A549 (cell line): ENCODE data around the gene REC8. TPM values are rescaled to one million over a fixed set of nuclear protein-coding genes. Genes with fewer than 3 reads are reported as not detected.

Source experiments
- ATAC-seq, 2 experiments: fragments of 200-7000 bp in 1 of 2; fragments of >200 bp in 1 of 2; cut with Nextera tagmentation in 1 of 2; cut with Tn5 transposase in 1 of 2; 3 replicates each; pipeline versions ENCODE4 v1.8.0 to v1.9.1; 2018 to 2020; ENCODE audit warnings: mild to moderate bottlenecking in 1 of 2, moderate library complexity in 1 of 2
- CTCF ChIA-PET: fragments of 300-600 bp; sonication (Branson Sonifier 250); formaldehyde crosslinking; extraction: SDS; loops from one replicate; lab custom pipeline; 2021; ENCODE audit warnings: antibody characterized with exemption, inconsistent platforms; lab: Yijun Ruan, JAX
- POLR2A ChIA-PET: fragments of 350-600 bp; formaldehyde crosslinking; extraction: SDS; loops from one replicate; lab custom pipeline; 2021; ENCODE audit warnings: antibody characterized with exemption, inconsistent platforms; lab: Yijun Ruan, JAX
- DNase-seq, 2 experiments: peaks; one replicate each; pipeline versions ENCODE4 v3.0.0 to v3.0.0-alpha.2; 2011 to 2016; ENCODE audit warnings: low read depth in 1 of 2, low spot score in 1 of 2
- FAIRE-seq: peaks from 2 replicates; lab custom pipeline; 2011; peaks lifted over from hg19 to GRCh38; lab: Jason Lieb, UNC
- H3K27ac ChIP-seq, 2 experiments: fragments of >200 bp; sonication (Bioruptor Twin); formaldehyde crosslinking; 3 replicates each; pipeline ENCODE4 v1.5.1; 2016 to 2017
- H3K4me1 ChIP-seq: fragments of >200 bp; sonication (Bioruptor Twin); formaldehyde crosslinking; 3 replicates; pipeline ENCODE4 v1.6.1; 2016
- H3K4me2 ChIP-seq: fragments of >200 bp; sonication (Bioruptor Twin); formaldehyde crosslinking; 3 replicates; pipeline ENCODE4 v1.6.1; 2016
- H3K4me3 ChIP-seq: fragments of >200 bp; sonication (Bioruptor Twin); formaldehyde crosslinking; 3 replicates; pipeline ENCODE4 v1.5.1; 2016
- H3K9me3 ChIP-seq: fragments of >200 bp; sonication (Bioruptor Twin); formaldehyde crosslinking; 3 replicates; pipeline ENCODE4 v1.6.1; 2016
- BCL3 ChIP-seq: fragments of >200 bp; sonication (Bioruptor Twin); formaldehyde crosslinking; IDR thresholded peaks from 3 replicates; pipeline ENCODE4 v1.6.1; 2016
- BHLHE40 ChIP-seq: IDR thresholded peaks from 2 replicates; pipeline ENCODE4 v1.6.1; 2012; ENCODE audit warnings: low read depth, low read length, inconsistent platforms
- CEBPB ChIP-seq, 2 experiments: fragments of >200 bp in 1 of 2; sonication (Bioruptor Twin) in 1 of 2; formaldehyde crosslinking in 1 of 2; IDR thresholded peaks; 2 replicates each; pipeline ENCODE4 v1.6.1; 2012 to 2016
- CTCF ChIP-seq: fragments of >200 bp; sonication (Bioruptor Twin); formaldehyde crosslinking; IDR thresholded peaks from 3 replicates; pipeline ENCODE4 v1.5.1; 2016
- EHF ChIP-seq: fragments of 250-450 bp; sonication (Bioruptor Pico); IDR thresholded peaks from 2 replicates; pipeline ENCODE4 v1.5.0; 2020; ENCODE audit warnings: mild to moderate bottlenecking
- EHMT2 ChIP-seq: fragments of 200-600 bp; sonication (generic); IDR thresholded peaks from 2 replicates; pipeline ENCODE4 v1.6.1; 2016; ENCODE audit warnings: antibody characterized with exemption, low read depth, mild to moderate bottlenecking, moderate library complexity
- ESRRA ChIP-seq: fragments of 150-350 bp; IDR thresholded peaks from 2 replicates; pipeline ENCODE4 v1.6.1; 2014; ENCODE audit warnings: mild to moderate bottlenecking, low read length, borderline replicate concordance
- FOSB ChIP-seq: fragments of 250-450 bp; sonication (Bioruptor Pico); IDR thresholded peaks from 2 replicates; pipeline ENCODE4 v1.5.0; 2020; ENCODE audit warnings: mild to moderate bottlenecking, moderate library complexity
- GATA3 ChIP-seq: IDR thresholded peaks from 2 replicates; pipeline ENCODE4 v1.6.1; 2012; ENCODE audit warnings: borderline replicate concordance
- HEYL ChIP-seq: fragments of 250-450 bp; sonication (Bioruptor Pico); IDR thresholded peaks from 2 replicates; pipeline ENCODE4 v1.8.0; 2021; ENCODE audit warnings: mild to moderate bottlenecking, moderate library complexity
- HOXB5 ChIP-seq: fragments of 250-450 bp; sonication (Bioruptor Pico); IDR thresholded peaks from 2 replicates; pipeline ENCODE4 v1.5.0; 2020; ENCODE audit warnings: mild to moderate bottlenecking, moderate library complexity
- JUN ChIP-seq, 2 experiments: fragments of >200 bp; sonication (Bioruptor Twin); formaldehyde crosslinking; IDR thresholded peaks; 2 replicates in 1 of 2; 3 replicates in 1 of 2; pipeline ENCODE4 v1.6.1; 2016 to 2017
- KDM1A ChIP-seq: fragments of 200-600 bp; sonication (generic); IDR thresholded peaks from 2 replicates; pipeline ENCODE4 v1.6.1; 2016; ENCODE audit warnings: low read depth, mild to moderate bottlenecking
- MAFK ChIP-seq: fragments of 450-650 bp; IDR thresholded peaks from 2 replicates; pipeline ENCODE4 v1.6.1; 2014; ENCODE audit not compliant: partially characterized antibody
- MAX ChIP-seq: IDR thresholded peaks from 2 replicates; pipeline ENCODE4 v1.6.1; 2012
- NFE2L2 ChIP-seq: fragments of 150-350 bp; conservative IDR thresholded peaks from 2 replicates; pipeline ENCODE4 v1.6.1; 2014; ENCODE audit warnings: low read length
- PBX3 ChIP-seq: IDR thresholded peaks from 2 replicates; pipeline ENCODE4 v1.6.1; 2012
- RCOR1 ChIP-seq: fragments of 150-350 bp; IDR thresholded peaks from 2 replicates; pipeline ENCODE4 v1.6.1; 2014; ENCODE audit warnings: antibody characterized with exemption, low read length, low read depth
- RFX5 ChIP-seq: fragments of 450-650 bp; IDR thresholded peaks from 2 replicates; pipeline ENCODE4 v1.7.1; 2014; ENCODE audit warnings: antibody characterized with exemption, mild to moderate bottlenecking, moderate library complexity
- TFCP2L1 ChIP-seq: fragments of 250-450 bp; sonication (Bioruptor Pico); IDR thresholded peaks from 2 replicates; pipeline ENCODE4 v1.5.0; 2021; ENCODE audit warnings: mild to moderate bottlenecking
- WGBS: methylation state at CpG from one replicate; pipeline ENCODE4 v1.1.6; 2017; ENCODE audit errors: missing lambda C conversion rate; 5-methylcytosine and 5-hydroxymethylcytosine counted together
- polyA plus RNA-seq, 4 experiments: library from polyadenylated mRNA; depleted of rRNA in 3 of 4; stranded (reverse); fragments of >200 nt; fragmentation: RNase III in 1 of 4; extraction: RNeasy Plus Mini Kit Qiagen cat#74134 plus additional on column Dnase treatment in 1 of 4; gene quantifications; 2 replicates in 3 of 4; 3 replicates in 1 of 4; pipeline ENCODE4 v1.2.3, GENCODE V29; 2011 to 2017
- small RNA-seq, 6 experiments: library from RNA; depleted of rRNA; stranded (forward); fragments of <200 nt; gene quantifications; one replicate each; pipeline ENCODE3, GENCODE V24; 2012

The REC8 gene
- polyA plus RNA-seq, 2 of the 4 experiments (the other 2 are of a cell fraction): 1.9 to 4.2 TPM

- TF ChIP-seq TFCP2L1 (CRISPR knock-in tag) (no peak), GATA3 (no peak), RFX5 (no peak), FOSB (no peak), CEBPB (IDR thresholded peaks at IDR 0.05) (no peak)
- TF ChIP-seq, all 56 proteins: peak for 0
These were observed 52.8 kb downstream of the REC8 start (continued) for GRCh38 chr14:24224618-24225071.

- ChIA-PET CTCF (interaction anchor here (1.0 to 1.4 kb wide), 3 partner anchors 10 to 16 kb away, joined by 3 to 6 read pairs (median 3); partner anchors contain the start of genes MDP1 and TINF2), POLR2A (no interaction called here)
- no peak for FAIRE-seq
- H3K27ac ChIP-seq: no peak overlapping the region
- DNase-seq: no peak
- ATAC-seq: no peak
- no peak overlapping the region for H3K4me3 ChIP-seq
- WGBS: 95% methylated on average over 1 of the region's 1 CpG
- H3K4me1 ChIP-seq: peaks cover 14% of the 10 kb centered on the region
- no peak for TF ChIP-seq KDM1A
- TF ChIP-seq MAFK: peak; percentile 93
- H3K4me2 ChIP-seq: no peak overlapping the region
- no peaks in the 10 kb centered on the region for H3K9me3 ChIP-seq
These were observed 54.6 kb downstream of the REC8 start for GRCh38 chr14:24226473-24226872.

- H3K27ac ChIP-seq: no peak overlapping the region
- DNase-seq (no peak), ATAC-seq (no peak), FAIRE-seq (no peak)
- H3K9me3 ChIP-seq: no peaks in the 10 kb centered on the region
- POLR2A ChIA-PET: no interaction called here
- H3K4me2 ChIP-seq: no peak overlapping the region
- H3K4me3 ChIP-seq: no peak overlapping the region
- CTCF ChIA-PET: interaction anchor here (1.0 to 2.5 kb wide), 4 partner anchors 13 to 79 kb away, joined by 3 to 14 read pairs (median 4); partner anchors contain the start of genes CIDEB, MDP1 and TINF2
- H3K4me1 ChIP-seq: peaks cover 21% of the 10 kb centered on the region
- TF ChIP-seq CTCF: no peak
- TF ChIP-seq RCOR1: no peak
- no peak for TF ChIP-seq BCL3
- TF ChIP-seq EHMT2: no peak
- TF ChIP-seq BHLHE40: no peak
- TF ChIP-seq PBX3: no peak
- no peak for TF ChIP-seq JUN (IDR thresholded peaks at IDR 0.05)
- no peak for TF ChIP-seq MAX
- no peak for TF ChIP-seq HOXB5 (CRISPR knock-in tag)
- no peak for TF ChIP-seq ESRRA
- TF ChIP-seq NFE2L2: no peak
- no peak for TF ChIP-seq HEYL (CRISPR knock-in tag)
- no peak for TF ChIP-seq EHF (CRISPR knock-in tag)
- WGBS: 73% methylated on average over 1 of the region's 1 CpG
These were observed 57.0 kb downstream of the REC8 start for GRCh38 chr14:24228902-24229301.

Small RNA genes within 50 kb of the gene (small RNA-seq; reads per million reads assigned to genes)
- gene AL136295.4 (0 to 0.08 (median 0) reads per million in 6 experiments), gene CHMP4A (0 to 0.77 (median 0) reads per million in 6 experiments), gene IPO4 (0 to 5.4 (median 0.60) reads per million in 6 experiments), gene IRF9 (0 to 0.08 (median 0) reads per million in 6 experiments), gene MDP1 (0 to 7.3 (median 0) reads per million in 6 experiments), gene RNA5SP383 (0 to 2.4 (median 1.2) reads per million in 6 experiments)

Other genes starting within 250 kb of the REC8 start
Only the 30 nearest of the 32 such genes appear.
- gene DHRS4L2, start 183.2 kb upstream of the REC8 start, polyA plus RNA-seq (2011; rRNA removed): 18.8 and 23.4 TPM in 2 replicates
- 25.6 to 28.1 TPM (median 27.0 TPM) in 3 replicates for gene DHRS4L2, start 183.2 kb upstream of the REC8 start, polyA plus RNA-seq (2017; fragmentation: RNase III; extraction: RNeasy Plus Mini Kit Qiagen cat#74134 plus additional on column Dnase treatment)
- gene CARMIL3, start 120.1 kb upstream of the REC8 start, polyA plus RNA-seq (2011; rRNA removed): 0.45 and 0.79 TPM in 2 replicates
- gene CARMIL3, start 120.1 kb upstream of the REC8 start, polyA plus RNA-seq (2017; fragmentation: RNase III; extraction: RNeasy Plus Mini Kit Qiagen cat#74134 plus additional on column Dnase treatment): 0.60 to 0.98 TPM (median 0.94 TPM) in 3 replicates
- gene CPNE6, start 100.5 kb upstream of the REC8 start, polyA plus RNA-seq (2011; rRNA removed): not detected in 2 replicates
- gene CPNE6, start 100.5 kb upstream of the REC8 start, polyA plus RNA-seq (2017; fragmentation: RNase III; extraction: RNeasy Plus Mini Kit Qiagen cat#74134 plus additional on column Dnase treatment): not detected in 3 replicates
- 52.1 and 60.2 TPM in 2 replicates for gene PCK2, start 77.8 kb upstream of the REC8 start, polyA plus RNA-seq (2011; rRNA removed)
- gene PCK2, start 77.8 kb upstream of the REC8 start, polyA plus RNA-seq (2017; fragmentation: RNase III; extraction: RNeasy Plus Mini Kit Qiagen cat#74134 plus additional on column Dnase treatment): 16.9 to 20.7 TPM (median 18.8 TPM) in 3 replicates
- 27.9 and 30.2 TPM in 2 replicates for gene DCAF11, start 57.3 kb upstream of the REC8 start, polyA plus RNA-seq (2011; rRNA removed)
- gene DCAF11, start 57.3 kb upstream of the REC8 start, polyA plus RNA-seq (2017; fragmentation: RNase III; extraction: RNeasy Plus Mini Kit Qiagen cat#74134 plus additional on column Dnase treatment): 22.2 to 31.4 TPM (median 30.7 TPM) in 3 replicates
- 0.86 and 0.97 TPM in 2 replicates for gene NRL, start 57.1 kb upstream of the REC8 start, polyA plus RNA-seq (2011; rRNA removed)
- gene NRL, start 57.1 kb upstream of the REC8 start, polyA plus RNA-seq (2017; fragmentation: RNase III; extraction: RNeasy Plus Mini Kit Qiagen cat#74134 plus additional on column Dnase treatment): 0.84 to 0.93 TPM (median 0.88 TPM) in 3 replicates
- 0.06 TPM in 1 of 2 replicates, not detected in the other for gene FITM1, start 41.4 kb upstream of the REC8 start, polyA plus RNA-seq (2011; rRNA removed)
- 0.36 TPM in 1 of 3 replicates, not detected in the others for gene FITM1, start 41.4 kb upstream of the REC8 start, polyA plus RNA-seq (2017; fragmentation: RNase III; extraction: RNeasy Plus Mini Kit Qiagen cat#74134 plus additional on column Dnase treatment)
- 77.3 and 83.6 TPM in 2 replicates for gene PSME1, start 35.9 kb upstream of the REC8 start, polyA plus RNA-seq (2011; rRNA removed)
- gene PSME1, start 35.9 kb upstream of the REC8 start, polyA plus RNA-seq (2017; fragmentation: RNase III; extraction: RNeasy Plus Mini Kit Qiagen cat#74134 plus additional on column Dnase treatment): 124 to 139 TPM (median 134 TPM) in 3 replicates
- 20.7 and 21.5 TPM in 2 replicates for gene EMC9, start 30.5 kb upstream of the REC8 start, polyA plus RNA-seq (2011; rRNA removed)
- 46.5 to 51.7 TPM (median 48.5 TPM) in 3 replicates for gene EMC9, start 30.5 kb upstream of the REC8 start, polyA plus RNA-seq (2017; fragmentation: RNase III; extraction: RNeasy Plus Mini Kit Qiagen cat#74134 plus additional on column Dnase treatment)
- gene PSME2, start 25.5 kb upstream of the REC8 start, polyA plus RNA-seq (2011; rRNA removed): 137 and 168 TPM in 2 replicates
- gene PSME2, start 25.5 kb upstream of the REC8 start, polyA plus RNA-seq (2017; fragmentation: RNase III; extraction: RNeasy Plus Mini Kit Qiagen cat#74134 plus additional on column Dnase treatment): 144 to 193 TPM (median 161 TPM) in 3 replicates
- 5.7 and 19.1 TPM in 2 replicates for gene RNF31, start 24.6 kb upstream of the REC8 start, polyA plus RNA-seq (2011; rRNA removed)
- 20.2 to 25.3 TPM (median 20.8 TPM) in 3 replicates for gene RNF31, start 24.6 kb upstream of the REC8 start, polyA plus RNA-seq (2017; fragmentation: RNase III; extraction: RNeasy Plus Mini Kit Qiagen cat#74134 plus additional on column Dnase treatment)
- gene IRF9, start 10.8 kb upstream of the REC8 start, polyA plus RNA-seq (2011; rRNA removed): 23.1 and 30.2 TPM in 2 replicates
- gene IRF9, start 10.8 kb upstream of the REC8 start, polyA plus RNA-seq (2017; fragmentation: RNase III; extraction: RNeasy Plus Mini Kit Qiagen cat#74134 plus additional on column Dnase treatment): 14.4 to 24.2 TPM (median 19.0 TPM) in 3 replicates
- gene IPO4, start 16.7 kb downstream of the REC8 start, polyA plus RNA-seq (2011; rRNA removed): 37.1 and 45.3 TPM in 2 replicates
- gene IPO4, start 16.7 kb downstream of the REC8 start, polyA plus RNA-seq (2017; fragmentation: RNase III; extraction: RNeasy Plus Mini Kit Qiagen cat#74134 plus additional on column Dnase treatment): 86.1 to 95.8 TPM (median 91.7 TPM) in 3 replicates
- 48.0 and 74.9 TPM in 2 replicates for gene TM9SF1, start 23.4 kb downstream of the REC8 start, polyA plus RNA-seq (2011; rRNA removed)
- gene TM9SF1, start 23.4 kb downstream of the REC8 start, polyA plus RNA-seq (2017; fragmentation: RNase III; extraction: RNeasy Plus Mini Kit Qiagen cat#74134 plus additional on column Dnase treatment): 51.5 to 62.2 TPM (median 60.1 TPM) in 3 replicates
- gene TSSK4, start 33.6 kb downstream of the REC8 start, polyA plus RNA-seq (2011; rRNA removed): 0.09 TPM in 1 of 2 replicates, not detected in the other
- gene TSSK4, start 33.6 kb downstream of the REC8 start, polyA plus RNA-seq (2017; fragmentation: RNase III; extraction: RNeasy Plus Mini Kit Qiagen cat#74134 plus additional on column Dnase treatment): 0.13 TPM in 1 of 3 replicates, not detected in the others
- gene CHMP4A, start 41.4 kb downstream of the REC8 start, polyA plus RNA-seq (2011; rRNA removed): 74.9 and 102 TPM in 2 replicates
- gene CHMP4A, start 41.4 kb downstream of the REC8 start, polyA plus RNA-seq (2017; fragmentation: RNase III; extraction: RNeasy Plus Mini Kit Qiagen cat#74134 plus additional on column Dnase treatment): 112 to 124 TPM (median 117 TPM) in 3 replicates
- gene MDP1, start 44.0 kb downstream of the REC8 start, polyA plus RNA-seq (2011; rRNA removed): 31.8 and 38.6 TPM in 2 replicates
- 21.0 to 21.6 TPM (median 21.4 TPM) in 3 replicates for gene MDP1, start 44.0 kb downstream of the REC8 start, polyA plus RNA-seq (2017; fragmentation: RNase III; extraction: RNeasy Plus Mini Kit Qiagen cat#74134 plus additional on column Dnase treatment)
- 381 and 433 TPM in 2 replicates for gene NEDD8, start 60.3 kb downstream of the REC8 start, polyA plus RNA-seq (2011; rRNA removed)
- gene NEDD8, start 60.3 kb downstream of the REC8 start, polyA plus RNA-seq (2017; fragmentation: RNase III; extraction: RNeasy Plus Mini Kit Qiagen cat#74134 plus additional on column Dnase treatment): 561 to 594 TPM (median 589 TPM) in 3 replicates
- gene GMPR2, start 60.8 kb downstream of the REC8 start, polyA plus RNA-seq (2011; rRNA removed): 91.7 and 108 TPM in 2 replicates
- gene GMPR2, start 60.8 kb downstream of the REC8 start, polyA plus RNA-seq (2017; fragmentation: RNase III; extraction: RNeasy Plus Mini Kit Qiagen cat#74134 plus additional on column Dnase treatment): 64.8 to 71.2 TPM (median 70.0 TPM) in 3 replicates
- gene TINF2, start 70.5 kb downstream of the REC8 start, polyA plus RNA-seq (2011; rRNA removed): 51.3 and 73.0 TPM in 2 replicates
- 33.1 to 44.5 TPM (median 38.5 TPM) in 3 replicates for gene TINF2, start 70.5 kb downstream of the REC8 start, polyA plus RNA-seq (2017; fragmentation: RNase III; extraction: RNeasy Plus Mini Kit Qiagen cat#74134 plus additional on column Dnase treatment)
- 0.61 and 1.7 TPM in 2 replicates for gene TGM1, start 91.1 kb downstream of the REC8 start, polyA plus RNA-seq (2011; rRNA removed)
- gene TGM1, start 91.1 kb downstream of the REC8 start, polyA plus RNA-seq (2017; fragmentation: RNase III; extraction: RNeasy Plus Mini Kit Qiagen cat#74134 plus additional on column Dnase treatment): 1.3 to 1.8 TPM (median 1.4 TPM) in 3 replicates
- 18.6 and 22.4 TPM in 2 replicates for gene RABGGTA, start 99.5 kb downstream of the REC8 start, polyA plus RNA-seq (2011; rRNA removed)
- gene RABGGTA, start 99.5 kb downstream of the REC8 start, polyA plus RNA-seq (2017; fragmentation: RNase III; extraction: RNeasy Plus Mini Kit Qiagen cat#74134 plus additional on column Dnase treatment): 17.2 to 23.1 TPM (median 21.9 TPM) in 3 replicates
- gene DHRS1, start 127.7 kb downstream of the REC8 start, polyA plus RNA-seq (2011; rRNA removed): 17.4 and 17.9 TPM in 2 replicates
- 13.8 to 15.2 TPM (median 15.1 TPM) in 3 replicates for gene DHRS1, start 127.7 kb downstream of the REC8 start, polyA plus RNA-seq (2017; fragmentation: RNase III; extraction: RNeasy Plus Mini Kit Qiagen cat#74134 plus additional on column Dnase treatment)
- gene NOP9, start 127.8 kb downstream of the REC8 start, polyA plus RNA-seq (2011; rRNA removed): 16.5 and 23.6 TPM in 2 replicates
- 23.0 to 24.5 TPM (median 24.2 TPM) in 3 replicates for gene NOP9, start 127.8 kb downstream of the REC8 start, polyA plus RNA-seq (2017; fragmentation: RNase III; extraction: RNeasy Plus Mini Kit Qiagen cat#74134 plus additional on column Dnase treatment)
- gene CIDEB, start 135.9 kb downstream of the REC8 start, polyA plus RNA-seq (2011; rRNA removed): 0.31 and 0.32 TPM in 2 replicates
- 0.33 to 0.99 TPM (median 0.79 TPM) in 3 replicates for gene CIDEB, start 135.9 kb downstream of the REC8 start, polyA plus RNA-seq (2017; fragmentation: RNase III; extraction: RNeasy Plus Mini Kit Qiagen cat#74134 plus additional on column Dnase treatment)
- 5.8 and 7.6 TPM in 2 replicates for gene LTB4R2, start 138.1 kb downstream of the REC8 start, polyA plus RNA-seq (2011; rRNA removed)
- gene LTB4R2, start 138.1 kb downstream of the REC8 start, polyA plus RNA-seq (2017; fragmentation: RNase III; extraction: RNeasy Plus Mini Kit Qiagen cat#74134 plus additional on column Dnase treatment): 8.4 to 9.9 TPM (median 8.6 TPM) in 3 replicates
- 10.2 and 13.2 TPM in 2 replicates for gene LTB4R, start 139.4 kb downstream of the REC8 start, polyA plus RNA-seq (2011; rRNA removed)
- 8.3 to 9.4 TPM (median 8.3 TPM) in 3 replicates for gene LTB4R, start 139.4 kb downstream of the REC8 start, polyA plus RNA-seq (2017; fragmentation: RNase III; extraction: RNeasy Plus Mini Kit Qiagen cat#74134 plus additional on column Dnase treatment)
- not detected in 2 replicates for gene ADCY4, start 163.0 kb downstream of the REC8 start, polyA plus RNA-seq (2011; rRNA removed)
- not detected in 3 replicates for gene ADCY4, start 163.0 kb downstream of the REC8 start, polyA plus RNA-seq (2017; fragmentation: RNase III; extraction: RNeasy Plus Mini Kit Qiagen cat#74134 plus additional on column Dnase treatment)
- gene RIPK3, start 167.9 kb downstream of the REC8 start, polyA plus RNA-seq (2011; rRNA removed): not detected in 2 replicates
- not detected in 3 replicates for gene RIPK3, start 167.9 kb downstream of the REC8 start, polyA plus RNA-seq (2017; fragmentation: RNase III; extraction: RNeasy Plus Mini Kit Qiagen cat#74134 plus additional on column Dnase treatment)
- gene NFATC4, start 196.1 kb downstream of the REC8 start, polyA plus RNA-seq (2011; rRNA removed): 0.32 and 0.62 TPM in 2 replicates
- gene NFATC4, start 196.1 kb downstream of the REC8 start, polyA plus RNA-seq (2017; fragmentation: RNase III; extraction: RNeasy Plus Mini Kit Qiagen cat#74134 plus additional on column Dnase treatment): 0.04 to 0.25 TPM (median 0.10 TPM) in 3 replicates